Activated CD8-positive, alpha-beta T cell treated with anti-CD3 and anti-CD28 coated beads for 36 hours (primary cell): ENCODE results near the gene ZKSCAN1. TPM values are rescaled to one million over a fixed set of nuclear protein-coding genes. Genes with fewer than 3 reads are reported as not detected.

ENCODE experiments used
- ATAC-seq: fragments of 200-7000 bp; cut with Tn5 transposase; one replicate; pipeline ENCODE4 v1.10.0; 2021; ENCODE audit warnings: mild to moderate bottlenecking, moderate library complexity
- CTCF ChIA-PET: fragments of 350-600 bp; sonication (Branson Sonifier 250); formaldehyde crosslinking; loops from one replicate; lab custom pipeline; 2021; ENCODE audit warnings: antibody characterized with exemption; lab: Charles Lee
- POLR2A ChIA-PET: fragments of 350-600 bp; sonication (Branson Sonifier 250); formaldehyde crosslinking; loops from one replicate; lab custom pipeline; 2021; ENCODE audit warnings: antibody characterized with exemption; lab: Charles Lee
- DNase-seq: peaks from one replicate; pipeline ENCODE4 v3.0.0-alpha.2; 2020
- H3K27ac Mint-ChIP-seq: one replicate; pipeline ENCODE4 v1.8.0; 2021; ENCODE audit warnings: mild to moderate bottlenecking, mixed read lengths
- H3K27me3 Mint-ChIP-seq: one replicate; pipeline ENCODE4 v1.8.0; 2021; ENCODE audit warnings: mixed read lengths
- H3K36me3 Mint-ChIP-seq: one replicate; pipeline ENCODE4 v1.8.0; 2021; ENCODE audit warnings: low read depth, mixed read lengths
- H3K4me1 Mint-ChIP-seq: one replicate; pipeline ENCODE4 v1.8.0; 2021; ENCODE audit warnings: low read depth, mixed read lengths
- H3K4me3 Mint-ChIP-seq: one replicate; pipeline ENCODE4 v1.8.0; 2021; ENCODE audit warnings: mild to moderate bottlenecking, moderate library complexity, mixed read lengths
- H3K9me3 Mint-ChIP-seq: one replicate; pipeline ENCODE4 v1.8.0; 2021; ENCODE audit warnings: mixed read lengths
- CTCF ChIP-seq: fragments of 200-600 bp; IDR thresholded peaks from one replicate; pipeline ENCODE4 v1.8.0; 2022; ENCODE audit warnings: antibody characterized with exemption, mild to moderate bottlenecking
- intact Hi-C: fragments of 100-400 bp; cut with micrococcal nuclease; formaldehyde crosslinking; loops from one replicate; pipeline ENCODE4 v1.10.0; 2022
- total RNA-seq, 2 experiments: library from RNA; stranded (reverse); gene quantifications; one replicate each; pipeline ENCODE4 v1.2.3, GENCODE V29; 2021

ZKSCAN1 gene
- total RNA-seq, 2 experiments from 2014 or later = 41.9 to 47.3 TPM

GRCh38 chr7:99992330-99993038, 22.9 kb upstream of the ZKSCAN1 start:
- CTCF ChIA-PET = interaction anchor here (0.9 to 11.4 kb wide), 7 partner anchors 12 to 77 kb away, joined by 3 to 189 read pairs (median 5); partner anchors contain the start of gene TRIM4
- Mint-ChIP-seq H3K36me3 (no peaks in the 10 kb centered on the region), H3K27ac (no peak overlapping the region), H3K4me3 (no peak overlapping the region), H3K27me3 (peaks cover 4% of the 10 kb centered on the region), H3K9me3 (no peaks in the 10 kb centered on the region), H3K4me1 (peaks cover 11% of the 10 kb centered on the region)
- TF ChIP-seq CTCF = no peak
- ATAC-seq = no peak
- no peak for DNase-seq
- POLR2A ChIA-PET = no interaction called here
- intact Hi-C loops = loop anchor here (5.0 kb wide), 1 partner anchor 90 kb away; the partner anchor contains the start of gene ZNF3

GRCh38 chr7:99994819-99995218, 20.6 kb upstream of the ZKSCAN1 start:
- Mint-ChIP-seq H3K36me3 (no peaks in the 10 kb centered on the region), H3K4me1 (peaks cover 15% of the 10 kb centered on the region), H3K27ac (no peak overlapping the region), H3K4me3 (no peak overlapping the region), H3K27me3 (peaks cover 2% of the 10 kb centered on the region), H3K9me3 (no peaks in the 10 kb centered on the region)
- DNase-seq = no peak
- no peak for ATAC-seq
- POLR2A ChIA-PET = interaction anchor here (1.7 kb wide), 1 partner anchor 81 kb away, joined by 6 read pairs; no protein-coding TSS in a partner anchor
- CTCF ChIA-PET = interaction anchor here (0.6 to 11.4 kb wide), 8 partner anchors 15 to 90 kb away, joined by 3 to 189 read pairs (median 3); partner anchors contain the start of genes TRIM4 and ZSCAN21
- TF ChIP-seq CTCF = no peak
- intact Hi-C loops = loop anchor here (2.0 to 5.0 kb wide), 2 partner anchors 80 to 87 kb away; partner anchors contain the start of gene ZNF3

GRCh38 chr7:99996755-99997544, 18.4 kb upstream of the ZKSCAN1 start:
- ATAC-seq (no peak), DNase-seq (no peak)
- ChIA-PET POLR2A (interaction anchor here (1.0 kb wide), 1 partner anchor 15 kb away, joined by 3 read pairs; no protein-coding TSS in a partner anchor), CTCF (interaction anchor here (1.1 to 11.4 kb wide), 6 partner anchors 9 to 82 kb away, joined by 3 to 189 read pairs (median 6); partner anchors contain the start of genes TRIM4 and ZKSCAN1)
- H3K4me3 Mint-ChIP-seq = peak overlapping the region; percentile 75
- no peaks in the 10 kb centered on the region for H3K9me3 Mint-ChIP-seq
- no peaks in the 10 kb centered on the region for H3K36me3 Mint-ChIP-seq
- TF ChIP-seq CTCF = no peak
- H3K27ac Mint-ChIP-seq = peak overlapping the region; percentile 89
- H3K27me3 Mint-ChIP-seq = peaks cover 2% of the 10 kb centered on the region
- H3K4me1 Mint-ChIP-seq = peaks cover 15% of the 10 kb centered on the region
- intact Hi-C loops = no loop called here

GRCh38 chr7:99997545-99998137, 17.8 kb upstream of the ZKSCAN1 start:
- H3K4me1 Mint-ChIP-seq = peaks cover 15% of the 10 kb centered on the region
- ChIA-PET CTCF (interaction anchor here (0.6 to 11.4 kb wide), 7 partner anchors 17 to 410 kb away, joined by 3 to 189 read pairs (median 5); partner anchors contain the start of genes TRIM4 and ZKSCAN1), POLR2A (interaction anchor here (0.8 to 1.0 kb wide), 3 partner anchors 14 to 82 kb away, joined by 3 to 4 read pairs (median 3); no protein-coding TSS in a partner anchor)
- DNase-seq (peak; percentile 84), ATAC-seq (peak; percentile 91)
- H3K27ac Mint-ChIP-seq = peak overlapping the region; percentile 89
- no peaks in the 10 kb centered on the region for H3K36me3 Mint-ChIP-seq
- H3K4me3 Mint-ChIP-seq = peak overlapping the region; percentile 75
- no peaks in the 10 kb centered on the region for H3K27me3 Mint-ChIP-seq
- intact Hi-C loops = no loop called here
- no peak for TF ChIP-seq CTCF
- no peaks in the 10 kb centered on the region for H3K9me3 Mint-ChIP-seq
